Brain microvascular endothelial cell (primary cell): Measurements from ENCODE around the gene GSPT1.

Experiments
- DNase-seq: peaks from one replicate; pipeline ENCODE4 v3.0.0-alpha.2; 2020
- H3K27ac ChIP-seq: fragments of 250-450 bp; sonication (Bioruptor Pico); 2 replicates; pipeline ENCODE4 v1.5.1; 2020; ENCODE audit warnings: mild to moderate bottlenecking, moderate library complexity
- H3K27me3 ChIP-seq: fragments of 250-450 bp; sonication (Bioruptor Pico); replicated peaks from 2 replicates; pipeline ENCODE4 v1.5.1; 2020; ENCODE audit warnings: mild to moderate bottlenecking
- H3K36me3 ChIP-seq: fragments of 250-450 bp; sonication (Bioruptor Pico); replicated peaks from 2 replicates; pipeline ENCODE4 v1.5.1; 2020; ENCODE audit warnings: mild to moderate bottlenecking
- H3K4me3 ChIP-seq: 2 replicates; pipeline ENCODE4 v1.5.1; 2011; ENCODE audit warnings: low read depth, mild to moderate bottlenecking, control low read depth, low read length, moderate library complexity
- CTCF ChIP-seq: IDR thresholded peaks from 2 replicates; pipeline ENCODE4 v1.5.1; 2011; ENCODE audit warnings: low read depth, mild to moderate bottlenecking, moderate library complexity, low read length, control low read depth, inconsistent platforms; ENCODE audit errors: missing control alignments
- in situ Hi-C: cut with HindIII; loops from 2 replicates; pipeline ENCODE4 v1.10.0; 2017; ENCODE audit warnings: low sequenced_read_pairs, low pct_ligation_motif_present

GSPT1 gene

GRCh38 chr16:11877374-11877773 is 38.4 kb downstream of the GSPT1 start:
- Histone ChIP-seq H3K27me3 (no peaks in the 10 kb centered on the region), H3K36me3 (peaks cover 67% of the 10 kb centered on the region), H3K27ac (no peak overlapping the region), H3K4me3 (no peak overlapping the region)
- DNase-seq: no peak
- no peak for TF ChIP-seq CTCF
- in situ Hi-C loops: no loop called here

- H3K27me3 ChIP-seq: no peaks in the 10 kb centered on the region
- no peak overlapping the region for H3K4me3 ChIP-seq
- H3K27ac ChIP-seq: no peak overlapping the region
- H3K36me3 ChIP-seq: peaks cover 60% of the 10 kb centered on the region
- TF ChIP-seq CTCF: no peak
- no peak for DNase-seq
- in situ Hi-C loops: no loop called here
These were observed 39.5 kb downstream of the GSPT1 start for GRCh38 chr16:11876306-11876705.

DNA sequence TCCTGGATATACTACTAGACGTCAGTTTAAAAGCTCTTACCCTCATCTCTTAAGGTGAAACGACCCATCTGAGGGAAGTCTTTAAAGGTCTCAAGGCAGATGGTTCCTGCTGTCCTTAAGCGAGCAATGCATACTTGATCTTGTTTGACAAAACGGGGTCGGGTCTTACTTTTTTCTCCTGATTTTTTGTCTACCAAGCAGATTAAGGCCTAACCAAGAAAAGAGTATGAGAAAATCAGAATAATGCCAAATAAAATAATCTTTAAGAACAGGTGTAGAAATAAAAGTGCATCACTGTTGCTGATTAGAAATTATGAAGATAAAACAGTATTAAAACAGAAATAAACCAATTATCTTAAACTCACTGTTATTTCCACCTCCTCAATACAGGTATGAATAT is 40.0 kb downstream of the GSPT1 start:
- H3K36me3 ChIP-seq: peaks cover 57% of the 10 kb centered on the region
- no peak for TF ChIP-seq CTCF
- in situ Hi-C loops: no loop called here

GRCh38 chr16:11871193-11871592 is 44.6 kb downstream of the GSPT1 start:
- DNase-seq: peak; percentile 23
- TF ChIP-seq CTCF: peak; percentile 29
- H3K27me3 ChIP-seq: no peaks in the 10 kb centered on the region
- no peak overlapping the region for H3K27ac ChIP-seq
- H3K36me3 ChIP-seq: peaks cover 38% of the 10 kb centered on the region
- no peak overlapping the region for H3K4me3 ChIP-seq
- in situ Hi-C loops: no loop called here

More for the DNA sequence above, 40.0 kb downstream of the GSPT1 start:
- DNase-seq: no peak
- no peak overlapping the region for H3K4me3 ChIP-seq
- no peaks in the 10 kb centered on the region for H3K27me3 ChIP-seq
- no peak overlapping the region for H3K27ac ChIP-seq

GRCh38 chr16:11870399-11870798 is 45.4 kb downstream of the GSPT1 start:
- in situ Hi-C loops: no loop called here
- DNase-seq: no peak
- Histone ChIP-seq H3K36me3 (peaks cover 33% of the 10 kb centered on the region), H3K4me3 (no peak overlapping the region), H3K27ac (no peak overlapping the region), H3K27me3 (no peaks in the 10 kb centered on the region)
- no peak for TF ChIP-seq CTCF
